Mesenchymal stem cell (in vitro differentiated cells and primary cell): ENCODE measurements around the gene DSEL.

Experiments used
- DNase-seq: peaks from one replicate; pipeline ENCODE4 v3.0.0-alpha.2; 2013
- H2AFZ ChIP-seq: one replicate; pipeline ENCODE4 v1.6.1; 2013; ENCODE audit warnings: low read depth, mild to moderate bottlenecking, control low read depth, inconsistent platforms, low read length, moderate library complexity
- H2AK5ac ChIP-seq: 2 replicates; pipeline ENCODE4 v1.6.1; 2013; ENCODE audit warnings: low read length, moderate library complexity, mild to moderate bottlenecking, inconsistent platforms; ENCODE audit not compliant: severe bottlenecking
- H2BK120ac ChIP-seq: one replicate; pipeline ENCODE4 v1.6.1; 2013; ENCODE audit warnings: low read depth, mild to moderate bottlenecking, inconsistent platforms, low read length, moderate library complexity
- H2BK12ac ChIP-seq, 2 experiments: one replicate each; pipeline ENCODE4 v1.6.1; 2013; ENCODE audit warnings: inconsistent platforms in 2 of 2, low read length in 2 of 2, mild to moderate bottlenecking in 2 of 2, moderate library complexity in 2 of 2, control low read depth in 1 of 2
- H2BK15ac ChIP-seq: one replicate; pipeline ENCODE4 v1.6.1; 2013; ENCODE audit warnings: mild to moderate bottlenecking, low read depth, inconsistent platforms; ENCODE audit not compliant: poor library complexity, severe bottlenecking
- H2BK5ac ChIP-seq: 2 replicates; pipeline ENCODE4 v1.6.1; 2013; ENCODE audit warnings: low read depth, mild to moderate bottlenecking, low read length, control low read depth, inconsistent platforms; ENCODE audit not compliant: poor library complexity, severe bottlenecking
- H3K14ac ChIP-seq, 2 experiments: one replicate each; pipeline ENCODE4 v1.6.1; 2013; ENCODE audit warnings: inconsistent platforms in 2 of 2, low read length in 2 of 2, control low read depth in 1 of 2, mild to moderate bottlenecking in 1 of 2, moderate library complexity in 1 of 2
- H3K18ac ChIP-seq, 2 experiments: one replicate each; pipeline ENCODE4 v1.6.1; 2013; ENCODE audit warnings: inconsistent platforms in 2 of 2, low read length in 2 of 2, control low read depth in 1 of 2, low read depth in 1 of 2, mild to moderate bottlenecking in 1 of 2
- H3K23ac ChIP-seq, 2 experiments: one replicate each; pipeline ENCODE4 v1.6.1; 2013; ENCODE audit warnings: inconsistent platforms in 2 of 2, low read length in 2 of 2, mild to moderate bottlenecking in 2 of 2, moderate library complexity in 2 of 2, control low read depth in 1 of 2
- H3K27ac ChIP-seq: 2 replicates; pipeline ENCODE4 v1.5.1; 2013; ENCODE audit warnings: mild to moderate bottlenecking, moderate library complexity, low read length, control low read depth, inconsistent platforms; ENCODE audit not compliant: poor library complexity, severe bottlenecking
- H3K27me3 ChIP-seq, 2 experiments: 2 replicates each; pipeline versions ENCODE4 v1.6.1 to v1.7.0; 2013; ENCODE audit warnings: low read length in 2 of 2, mild to moderate bottlenecking in 2 of 2, moderate library complexity in 2 of 2, control low read depth in 1 of 2, inconsistent platforms in 1 of 2; ENCODE audit not compliant: control insufficient read depth in 1 of 2, insufficient read depth in 1 of 2
- H3K36me3 ChIP-seq, 2 experiments: 2 replicates each; pipeline versions ENCODE4 v1.6.1 to v1.7.0; 2013; ENCODE audit warnings: low read length in 2 of 2, control low read depth in 1 of 2, inconsistent platforms in 1 of 2, low read depth in 1 of 2, mild to moderate bottlenecking in 1 of 2; ENCODE audit not compliant: insufficient read depth in 2 of 2, control insufficient read depth in 1 of 2
- H3K4ac ChIP-seq, 2 experiments: one replicate each; pipeline ENCODE4 v1.6.1; 2013; ENCODE audit warnings: inconsistent platforms in 2 of 2, low read length in 2 of 2, mild to moderate bottlenecking in 2 of 2, moderate library complexity in 2 of 2, control low read depth in 1 of 2, low read depth in 1 of 2
- H3K4me1 ChIP-seq: 2 replicates; pipeline ENCODE4 v1.6.1; 2013; ENCODE audit warnings: low read depth, low read length, control low read depth; ENCODE audit not compliant: control insufficient read depth, insufficient read depth
- H3K4me2 ChIP-seq: 2 replicates; pipeline ENCODE4 v1.6.1; 2013; ENCODE audit warnings: low read length, mild to moderate bottlenecking, inconsistent platforms; ENCODE audit not compliant: poor library complexity, severe bottlenecking
- H3K4me3 ChIP-seq, 2 experiments: 2 replicates each; pipeline versions ENCODE4 v1.5.1 to v1.7.0; 2013; ENCODE audit warnings: low read length in 2 of 2, mild to moderate bottlenecking in 2 of 2, control low read depth in 1 of 2, low read depth in 1 of 2; ENCODE audit not compliant: insufficient read depth in 1 of 2
- H3K79me1 ChIP-seq: replicated peaks from 2 replicates; pipeline ENCODE4 v1.6.1; 2013; ENCODE audit warnings: mild to moderate bottlenecking, control low read depth, low read length, inconsistent platforms; ENCODE audit not compliant: poor library complexity, severe bottlenecking
- H3K9ac ChIP-seq: 2 replicates; pipeline ENCODE4 v1.7.0; 2013; ENCODE audit warnings: mild to moderate bottlenecking, low read length, moderate library complexity
- H3K9me3 ChIP-seq: 2 replicates; pipeline ENCODE4 v1.7.0; 2013; ENCODE audit warnings: mild to moderate bottlenecking, low read length; ENCODE audit not compliant: control insufficient read depth
- H4K8ac ChIP-seq: one replicate; pipeline ENCODE4 v1.6.1; 2013; ENCODE audit warnings: inconsistent platforms, mild to moderate bottlenecking, low read length, moderate library complexity
- H4K91ac ChIP-seq: one replicate; pipeline ENCODE4 v1.6.1; 2013; ENCODE audit warnings: mild to moderate bottlenecking, low read length, inconsistent platforms
- WGBS: methylation state at CpG from one replicate; pipeline ENCODE4 v1.1.7; 2013; ENCODE audit warnings: mixed read lengths; 5-methylcytosine and 5-hydroxymethylcytosine counted together

Gene DSEL

DNA sequence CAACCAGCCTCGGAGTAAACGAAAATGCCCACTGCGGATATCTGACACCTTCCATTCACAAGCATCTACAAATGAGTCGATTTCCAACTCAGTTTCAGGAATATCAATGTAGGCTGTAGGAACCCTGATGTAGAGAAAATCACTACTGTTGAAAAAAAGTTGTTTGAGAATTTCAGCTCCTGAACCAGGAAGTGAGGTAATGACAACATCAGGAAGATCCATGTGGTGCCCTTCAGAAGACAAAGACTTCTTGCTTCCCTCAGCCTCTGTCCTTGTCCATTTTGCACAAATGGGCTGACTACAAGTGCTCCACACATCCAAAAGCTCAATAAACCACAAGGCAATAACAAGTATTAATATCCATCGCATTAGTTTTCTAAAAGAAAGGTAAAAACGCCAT lies 4.7 kb downstream of the DSEL start:
- Histone ChIP-seq H3K9ac (no peak overlapping the region), H2BK120ac (no peak overlapping the region), H3K4me3 (no peak overlapping the region), H3K79me1 (peaks cover 21% of the 10 kb centered on the region), H3K4me1 (no peaks in the 10 kb centered on the region), H2AK5ac (no peak overlapping the region), H2BK15ac (no peak overlapping the region), H4K91ac (no peak overlapping the region), H3K4me2 (no peak overlapping the region), H2BK12ac (no peak overlapping the region), H3K23ac (no peak overlapping the region), H3K18ac (no peak overlapping the region), H3K9me3 (no peaks in the 10 kb centered on the region), H3K27me3 (no peaks in the 10 kb centered on the region), H2BK5ac (no peak overlapping the region), H3K4ac (no peak overlapping the region), H3K36me3 (peaks cover 3 to 46% of the 10 kb centered on the region in 2 experiments), H3K27ac (no peak overlapping the region), H3K14ac (no peak overlapping the region), H4K8ac (no peak overlapping the region), H2AFZ (no peak overlapping the region)
- no peak for DNase-seq
- WGBS = 86% methylated on average over 2 of the region's 6 CpGs

DNA sequence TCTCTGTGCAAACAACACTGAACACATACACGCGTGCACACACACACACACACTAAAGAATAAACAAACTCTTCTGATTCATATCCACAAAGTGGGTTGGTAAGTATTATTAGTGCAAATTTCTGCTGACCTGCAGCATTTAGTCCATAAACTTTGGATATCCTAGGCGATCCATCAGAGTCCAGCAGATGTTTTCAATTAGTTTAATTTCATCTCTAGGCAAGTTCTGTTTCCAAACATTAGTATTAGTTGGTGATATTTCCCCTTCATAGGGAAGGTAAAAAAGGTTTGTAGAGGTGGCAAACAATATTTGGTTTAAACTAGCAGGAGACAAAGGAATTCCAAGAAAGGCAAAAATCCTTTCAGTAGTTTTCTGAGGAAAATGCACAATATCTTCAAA lies 5.7 kb downstream of the DSEL start:
- Histone ChIP-seq H2AK5ac (no peak overlapping the region), H2BK120ac (no peak overlapping the region), H3K27me3 (no peaks in the 10 kb centered on the region), H3K4ac (no peak overlapping the region), H3K36me3 (peaks cover 3 to 54% of the 10 kb centered on the region in 2 experiments), H3K18ac (no peak overlapping the region), H2BK12ac (no peak overlapping the region), H3K4me3 (peak overlapping the region in 1 of 2 experiments; percentile 38), H3K27ac (no peak overlapping the region), H2AFZ (no peak overlapping the region), H2BK15ac (no peak overlapping the region), H3K23ac (no peak overlapping the region), H3K9me3 (no peaks in the 10 kb centered on the region), H4K8ac (no peak overlapping the region), H3K79me1 (peaks cover 21% of the 10 kb centered on the region), H2BK5ac (no peak overlapping the region), H3K14ac (no peak overlapping the region), H3K9ac (peak overlapping the region; percentile 50), H3K4me1 (no peaks in the 10 kb centered on the region), H4K91ac (no peak overlapping the region), H3K4me2 (no peak overlapping the region)
- no peak for DNase-seq
- 86% methylated on average over 2 of the region's 3 CpGs for WGBS

DNA sequence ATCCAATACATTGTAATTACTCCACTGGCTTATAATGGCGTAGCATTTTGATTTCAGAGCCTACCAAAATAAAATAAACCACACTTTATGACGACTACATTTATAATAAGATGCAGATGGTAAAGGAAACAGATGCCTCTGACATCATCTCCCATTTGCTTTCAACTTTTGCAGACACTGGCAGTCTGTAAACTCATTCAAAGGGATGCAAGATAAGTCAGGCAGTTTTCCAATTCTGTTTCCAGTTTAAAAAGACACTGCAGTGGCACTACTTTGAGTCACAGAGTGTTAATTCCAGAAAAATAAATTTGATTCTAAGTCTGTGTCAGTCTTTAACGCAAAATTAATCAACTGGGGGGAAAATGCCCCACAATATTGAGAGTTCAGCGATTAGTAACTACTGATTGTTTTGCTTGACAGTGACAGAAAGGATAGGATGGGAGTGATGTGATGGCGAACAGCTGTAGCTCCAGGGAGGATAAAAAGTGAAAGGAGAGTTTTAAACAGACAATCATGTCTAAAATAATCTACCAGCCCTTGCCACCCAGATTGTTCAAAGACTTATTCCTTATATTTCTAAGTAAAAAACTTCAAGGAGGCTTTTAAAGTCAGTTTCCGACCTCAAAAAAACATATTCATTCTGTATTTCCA lies 6.7 kb downstream of the DSEL start:
- Histone ChIP-seq H2BK120ac (no peak overlapping the region), H2BK15ac (no peak overlapping the region), H2AK5ac (no peak overlapping the region), H2AFZ (no peak overlapping the region), H3K4me3 (peak overlapping the region in 1 of 2 experiments; percentile 7), H3K4me1 (no peaks in the 10 kb centered on the region), H2BK5ac (no peak overlapping the region), H3K4me2 (no peak overlapping the region), H3K79me1 (peaks cover 21% of the 10 kb centered on the region), H3K9me3 (no peaks in the 10 kb centered on the region), H3K27me3 (no peaks in the 10 kb centered on the region), H3K23ac (no peak overlapping the region), H3K4ac (no peak overlapping the region), H4K91ac (no peak overlapping the region), H3K18ac (no peak overlapping the region), H2BK12ac (no peak overlapping the region), H4K8ac (no peak overlapping the region), H3K9ac (peak overlapping the region; percentile 51), H3K14ac (no peak overlapping the region), H3K27ac (no peak overlapping the region), H3K36me3 (peaks cover 3 to 60% of the 10 kb centered on the region in 2 experiments)
- DNase-seq = peak; percentile 14
- WGBS = 93% methylated on average over 5 of the region's 6 CpGs

DNA sequence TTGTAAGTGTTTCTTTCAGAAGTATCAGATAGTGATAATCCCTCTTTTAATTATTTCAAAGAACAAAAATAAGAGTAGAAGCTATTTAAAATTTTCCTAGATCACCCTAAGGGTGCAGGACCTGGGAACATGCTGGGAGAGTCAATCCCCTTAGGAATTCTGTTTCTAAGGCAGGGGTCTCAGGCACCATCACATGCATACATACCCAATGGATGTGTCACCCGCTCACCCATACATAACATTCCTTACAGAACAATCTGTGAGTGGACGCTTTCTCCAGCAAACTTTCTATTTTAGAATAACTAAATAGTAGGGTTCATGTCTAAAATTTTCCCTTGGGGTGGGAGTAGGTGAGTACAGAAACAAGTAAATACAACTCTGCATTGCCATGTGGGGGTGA lies 8.4 kb downstream of the DSEL start:
- Histone ChIP-seq H4K91ac (no peak overlapping the region), H2AK5ac (no peak overlapping the region), H2BK12ac (no peak overlapping the region), H3K9ac (no peak overlapping the region), H3K4me2 (peak overlapping the region; percentile 45), H3K14ac (no peak overlapping the region), H3K9me3 (no peaks in the 10 kb centered on the region), H2BK120ac (no peak overlapping the region), H2BK15ac (no peak overlapping the region), H3K4ac (no peak overlapping the region), H3K4me3 (no peak overlapping the region), H3K4me1 (no peaks in the 10 kb centered on the region), H3K79me1 (peaks cover 17% of the 10 kb centered on the region), H2BK5ac (no peak overlapping the region), H3K18ac (no peak overlapping the region), H3K23ac (no peak overlapping the region), H3K27ac (peak overlapping the region; percentile 51), H4K8ac (no peak overlapping the region), H3K27me3 (no peaks in the 10 kb centered on the region), H3K36me3 (peaks cover 3 to 43% of the 10 kb centered on the region in 2 experiments), H2AFZ (no peak overlapping the region)
- DNase-seq = no peak
- no CpG with 5 or more reads among the region's 2 CpGs for WGBS
